A549 (cell line): ENCODE results near the gene C2orf72. TPM values are rescaled to one million over a fixed set of nuclear protein-coding genes. Genes with fewer than 3 reads are reported as not detected.

Source experiments
- ATAC-seq, 2 experiments: fragments of 200-7000 bp in 1 of 2; fragments of >200 bp in 1 of 2; cut with Nextera tagmentation in 1 of 2; cut with Tn5 transposase in 1 of 2; 3 replicates each; pipeline versions ENCODE4 v1.8.0 to v1.9.1; 2018 to 2020; ENCODE audit warnings: mild to moderate bottlenecking in 1 of 2, moderate library complexity in 1 of 2
- CTCF ChIA-PET: fragments of 300-600 bp; sonication (Branson Sonifier 250); formaldehyde crosslinking; extraction: SDS; loops from one replicate; lab custom pipeline; 2021; ENCODE audit warnings: antibody characterized with exemption, inconsistent platforms; lab: Yijun Ruan, JAX
- POLR2A ChIA-PET: fragments of 350-600 bp; formaldehyde crosslinking; extraction: SDS; loops from one replicate; lab custom pipeline; 2021; ENCODE audit warnings: antibody characterized with exemption, inconsistent platforms; lab: Yijun Ruan, JAX
- DNase-seq, 2 experiments: peaks; one replicate each; pipeline versions ENCODE4 v3.0.0 to v3.0.0-alpha.2; 2011 to 2016; ENCODE audit warnings: low read depth in 1 of 2, low spot score in 1 of 2
- FAIRE-seq: peaks from 2 replicates; lab custom pipeline; 2011; peaks lifted over from hg19 to GRCh38; lab: Jason Lieb, UNC
- H3K27ac ChIP-seq, 2 experiments: fragments of >200 bp; sonication (Bioruptor Twin); formaldehyde crosslinking; 3 replicates each; pipeline ENCODE4 v1.5.1; 2016 to 2017
- H3K4me1 ChIP-seq: fragments of >200 bp; sonication (Bioruptor Twin); formaldehyde crosslinking; 3 replicates; pipeline ENCODE4 v1.6.1; 2016
- H3K4me2 ChIP-seq: fragments of >200 bp; sonication (Bioruptor Twin); formaldehyde crosslinking; 3 replicates; pipeline ENCODE4 v1.6.1; 2016
- H3K4me3 ChIP-seq: fragments of >200 bp; sonication (Bioruptor Twin); formaldehyde crosslinking; 3 replicates; pipeline ENCODE4 v1.5.1; 2016
- H3K9me3 ChIP-seq: fragments of >200 bp; sonication (Bioruptor Twin); formaldehyde crosslinking; 3 replicates; pipeline ENCODE4 v1.6.1; 2016
- EP300 ChIP-seq, 2 experiments: fragments of >200 bp; sonication (Bioruptor Twin); formaldehyde crosslinking; IDR thresholded peaks; 2 replicates in 1 of 2; 3 replicates in 1 of 2; pipeline ENCODE4 v1.6.1; 2016 to 2017
- ESRRA ChIP-seq: fragments of 150-350 bp; IDR thresholded peaks from 2 replicates; pipeline ENCODE4 v1.6.1; 2014; ENCODE audit warnings: mild to moderate bottlenecking, low read length, borderline replicate concordance
- FOSB ChIP-seq: fragments of 250-450 bp; sonication (Bioruptor Pico); IDR thresholded peaks from 2 replicates; pipeline ENCODE4 v1.5.0; 2020; ENCODE audit warnings: mild to moderate bottlenecking, moderate library complexity
- HEYL ChIP-seq: fragments of 250-450 bp; sonication (Bioruptor Pico); IDR thresholded peaks from 2 replicates; pipeline ENCODE4 v1.8.0; 2021; ENCODE audit warnings: mild to moderate bottlenecking, moderate library complexity
- HOXA7 ChIP-seq: fragments of 250-450 bp; sonication (Bioruptor Pico); IDR thresholded peaks from 2 replicates; pipeline ENCODE4 v1.5.0; 2020; ENCODE audit warnings: mild to moderate bottlenecking, moderate library complexity
- HOXB13 ChIP-seq: fragments of 250-450 bp; sonication (Bioruptor Pico); IDR thresholded peaks from 2 replicates; pipeline ENCODE4 v1.5.0; 2020; ENCODE audit warnings: low read depth, mild to moderate bottlenecking, moderate library complexity
- JUNB ChIP-seq: fragments of >200 bp; sonication (Bioruptor Twin); formaldehyde crosslinking; IDR thresholded peaks from 2 replicates; pipeline ENCODE4 v1.6.1; 2016
- MAFK ChIP-seq: fragments of 450-650 bp; IDR thresholded peaks from 2 replicates; pipeline ENCODE4 v1.6.1; 2014; ENCODE audit not compliant: partially characterized antibody
- MAZ ChIP-seq: fragments of 150-350 bp; IDR thresholded peaks from 2 replicates; pipeline ENCODE4 v1.6.1; 2014; ENCODE audit warnings: antibody characterized with exemption, low read depth, low read length, borderline replicate concordance
- NFE2L2 ChIP-seq: fragments of 150-350 bp; conservative IDR thresholded peaks from 2 replicates; pipeline ENCODE4 v1.6.1; 2014; ENCODE audit warnings: low read length
- POLR2AphosphoS2 ChIP-seq: conservative IDR thresholded peaks from 2 replicates; pipeline ENCODE4 v1.6.1; 2012; ENCODE audit warnings: low read length, improper control_type of control experiment, inconsistent platforms
- RARB ChIP-seq: fragments of 250-450 bp; sonication (Bioruptor Pico); IDR thresholded peaks from 2 replicates; pipeline ENCODE4 v1.8.0; 2021; ENCODE audit warnings: mild to moderate bottlenecking, moderate library complexity
- RCOR1 ChIP-seq: fragments of 150-350 bp; IDR thresholded peaks from 2 replicates; pipeline ENCODE4 v1.6.1; 2014; ENCODE audit warnings: antibody characterized with exemption, low read length, low read depth
- RFX5 ChIP-seq: fragments of 450-650 bp; IDR thresholded peaks from 2 replicates; pipeline ENCODE4 v1.7.1; 2014; ENCODE audit warnings: antibody characterized with exemption, mild to moderate bottlenecking, moderate library complexity
- SREBF2 ChIP-seq: fragments of 450-650 bp; IDR thresholded peaks from 2 replicates; pipeline ENCODE4 v1.6.1; 2014; ENCODE audit warnings: mild to moderate bottlenecking, moderate library complexity
- TP53 ChIP-seq: fragments of 250-450 bp; sonication (Bioruptor Pico); IDR thresholded peaks from 2 replicates; pipeline ENCODE4 v1.5.0; 2021; ENCODE audit warnings: mild to moderate bottlenecking, moderate library complexity
- ZNF302 ChIP-seq: fragments of 250-450 bp; sonication (Bioruptor Pico); IDR thresholded peaks from 2 replicates; pipeline ENCODE4 v1.9.0; 2021; ENCODE audit warnings: inconsistent platforms, mild to moderate bottlenecking, moderate library complexity
- WGBS: methylation state at CpG from one replicate; pipeline ENCODE4 v1.1.6; 2017; ENCODE audit errors: missing lambda C conversion rate; 5-methylcytosine and 5-hydroxymethylcytosine counted together
- polyA plus RNA-seq, 4 experiments: library from polyadenylated mRNA; depleted of rRNA in 3 of 4; stranded (reverse); fragments of >200 nt; fragmentation: RNase III in 1 of 4; extraction: RNeasy Plus Mini Kit Qiagen cat#74134 plus additional on column Dnase treatment in 1 of 4; gene quantifications; 2 replicates in 3 of 4; 3 replicates in 1 of 4; pipeline ENCODE4 v1.2.3, GENCODE V29; 2011 to 2017
- TF ChIP-seq, protein P1 (sequence below): fragments of >200 bp; sonication (Bioruptor Twin); formaldehyde crosslinking; IDR thresholded peaks from 2 replicates; pipeline ENCODE4 v1.6.1; 2016
- TF ChIP-seq, protein P2 (sequence below): fragments of >200 bp; sonication (Bioruptor Twin); formaldehyde crosslinking; IDR thresholded peaks from 3 replicates; pipeline ENCODE4 v1.5.1; 2016
- TF ChIP-seq, protein P3 (sequence below): IDR thresholded peaks from 2 replicates; pipeline ENCODE4 v1.6.1; 2012

The C2orf72 gene
- polyA plus RNA-seq, 2 of the 4 experiments (the other 2 are of a cell fraction), result 4.9 to 7.4 TPM

DNA sequence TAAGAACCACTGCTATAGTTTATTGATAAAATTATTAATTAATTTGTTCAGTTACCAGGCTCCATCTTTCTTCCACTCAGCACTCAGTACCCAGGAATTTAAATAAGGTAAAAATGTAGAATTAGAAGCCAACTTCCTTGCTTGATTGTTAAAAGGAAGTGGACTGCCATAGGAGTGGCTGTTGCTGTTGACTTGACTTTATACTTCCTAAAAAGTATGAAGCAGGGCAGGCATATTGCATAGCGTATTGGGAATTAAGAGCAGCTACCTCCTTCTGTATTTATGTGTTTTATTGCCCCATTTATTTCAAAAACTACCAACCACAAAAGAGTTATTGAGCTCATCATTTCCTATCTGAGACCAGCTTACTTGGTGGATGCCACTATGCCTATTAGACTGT lies 47.2 kb downstream of the C2orf72 start (continued):
- TF ChIP-seq POLR2AphosphoS2, result no peak

DNA sequence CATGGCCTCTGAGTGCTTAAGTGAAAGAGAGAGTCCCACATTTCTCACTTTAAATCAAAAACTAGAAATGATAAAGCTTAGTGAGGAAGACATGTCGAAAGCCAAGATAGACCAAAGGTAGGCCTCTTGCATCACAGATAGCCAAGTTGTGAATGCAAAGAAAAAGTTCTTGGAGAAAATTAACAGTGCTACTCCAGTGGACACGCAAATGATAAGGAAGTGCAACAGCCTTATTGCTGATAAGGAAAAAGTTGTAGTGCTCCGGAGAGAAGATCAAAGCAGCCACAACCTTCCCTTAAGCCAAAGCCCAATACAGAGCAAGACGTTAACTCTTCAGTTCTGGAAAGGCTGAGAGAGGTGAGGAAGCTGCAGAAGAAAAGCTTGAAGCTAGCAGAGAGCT lies 51.4 kb downstream of the C2orf72 start:
- CTCF ChIA-PET, result interaction anchor here (0.6 to 1.6 kb wide), 2 partner anchors 15 to 36 kb away, joined by 3 read pairs; no protein-coding TSS in a partner anchor
- no peak for DNase-seq
- H3K9me3 ChIP-seq, result no peaks in the 10 kb centered on the region
- no peak overlapping the region for H3K4me2 ChIP-seq
- no peak overlapping the region for H3K27ac ChIP-seq
- no peak for ATAC-seq
- POLR2A ChIA-PET, result no interaction called here
- WGBS, result 92% methylated on average over 4 of the region's 4 CpGs
- no peaks in the 10 kb centered on the region for H3K4me1 ChIP-seq
- FAIRE-seq, result no peak
- no peak overlapping the region for H3K4me3 ChIP-seq
- TF ChIP-seq JUNB (no peak), SREBF2 (no peak), NFE2L2 (no peak)
- TF ChIP-seq, protein P1, sequence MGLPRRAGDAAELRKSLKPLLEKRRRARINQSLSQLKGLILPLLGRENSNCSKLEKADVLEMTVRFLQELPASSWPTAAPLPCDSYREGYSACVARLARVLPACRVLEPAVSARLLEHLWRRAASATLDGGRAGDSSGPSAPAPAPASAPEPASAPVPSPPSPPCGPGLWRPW, result no peak

DNA sequence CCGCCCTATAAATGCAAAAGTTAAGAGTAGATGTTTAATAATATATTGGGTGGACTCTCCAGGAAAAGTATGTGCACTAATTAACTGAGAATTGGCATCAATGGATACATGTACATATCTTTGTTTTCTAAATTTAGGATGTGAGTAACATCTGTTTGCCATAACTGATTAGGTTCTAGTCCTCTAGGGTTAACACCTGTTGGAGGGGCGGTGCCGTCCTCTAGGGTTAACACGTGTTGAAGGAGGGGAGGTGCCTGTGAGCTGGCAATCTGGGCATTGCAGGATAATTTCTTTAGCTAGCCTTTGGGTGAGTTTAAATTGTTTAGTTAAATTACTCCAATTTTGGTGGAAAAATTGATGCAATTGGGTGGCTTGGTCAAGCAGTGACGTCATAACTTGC lies 56.6 kb downstream of the C2orf72 start:
- Histone ChIP-seq H3K4me2 (no peak overlapping the region), H3K27ac (no peak overlapping the region), H3K9me3 (no peaks in the 10 kb centered on the region)
- no peak for DNase-seq
- FAIRE-seq, result no peak
- no peak for ATAC-seq
- TF ChIP-seq, protein P2, sequence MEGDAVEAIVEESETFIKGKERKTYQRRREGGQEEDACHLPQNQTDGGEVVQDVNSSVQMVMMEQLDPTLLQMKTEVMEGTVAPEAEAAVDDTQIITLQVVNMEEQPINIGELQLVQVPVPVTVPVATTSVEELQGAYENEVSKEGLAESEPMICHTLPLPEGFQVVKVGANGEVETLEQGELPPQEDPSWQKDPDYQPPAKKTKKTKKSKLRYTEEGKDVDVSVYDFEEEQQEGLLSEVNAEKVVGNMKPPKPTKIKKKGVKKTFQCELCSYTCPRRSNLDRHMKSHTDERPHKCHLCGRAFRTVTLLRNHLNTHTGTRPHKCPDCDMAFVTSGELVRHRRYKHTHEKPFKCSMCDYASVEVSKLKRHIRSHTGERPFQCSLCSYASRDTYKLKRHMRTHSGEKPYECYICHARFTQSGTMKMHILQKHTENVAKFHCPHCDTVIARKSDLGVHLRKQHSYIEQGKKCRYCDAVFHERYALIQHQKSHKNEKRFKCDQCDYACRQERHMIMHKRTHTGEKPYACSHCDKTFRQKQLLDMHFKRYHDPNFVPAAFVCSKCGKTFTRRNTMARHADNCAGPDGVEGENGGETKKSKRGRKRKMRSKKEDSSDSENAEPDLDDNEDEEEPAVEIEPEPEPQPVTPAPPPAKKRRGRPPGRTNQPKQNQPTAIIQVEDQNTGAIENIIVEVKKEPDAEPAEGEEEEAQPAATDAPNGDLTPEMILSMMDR, result no peak
- TF ChIP-seq POLR2AphosphoS2 (no peak), EP300 (IDR thresholded peaks at IDR 0.05) (no peak), HOXB13 (no peak), JUNB (no peak), MAFK (no peak), HEYL (CRISPR knock-in tag) (no peak), FOSB (CRISPR knock-in tag) (no peak), TP53 (CRISPR knock-in tag) (no peak), ESRRA (no peak), ZNF302 (no peak), RARB (CRISPR knock-in tag) (no peak), HOXA7 (CRISPR knock-in tag) (no peak), RFX5 (no peak), MAZ (no peak), RCOR1 (no peak)
- TF ChIP-seq, protein P3, sequence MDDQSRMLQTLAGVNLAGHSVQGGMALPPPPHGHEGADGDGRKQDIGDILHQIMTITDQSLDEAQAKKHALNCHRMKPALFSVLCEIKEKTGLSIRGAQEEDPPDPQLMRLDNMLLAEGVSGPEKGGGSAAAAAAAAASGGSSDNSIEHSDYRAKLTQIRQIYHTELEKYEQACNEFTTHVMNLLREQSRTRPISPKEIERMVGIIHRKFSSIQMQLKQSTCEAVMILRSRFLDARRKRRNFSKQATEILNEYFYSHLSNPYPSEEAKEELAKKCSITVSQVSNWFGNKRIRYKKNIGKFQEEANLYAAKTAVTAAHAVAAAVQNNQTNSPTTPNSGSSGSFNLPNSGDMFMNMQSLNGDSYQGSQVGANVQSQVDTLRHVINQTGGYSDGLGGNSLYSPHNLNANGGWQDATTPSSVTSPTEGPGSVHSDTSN, result no peak
- TF ChIP-seq, protein P1, result no peak
- TF ChIP-seq, all 56 proteins: peak for 0
- ChIA-PET POLR2A (no interaction called here), CTCF (interaction anchor here (3.0 kb wide), 1 partner anchor 10 kb away, joined by 17 read pairs; no protein-coding TSS in a partner anchor)
- 83% methylated on average over 5 of the region's 5 CpGs for WGBS
- Histone ChIP-seq H3K4me1 (no peaks in the 10 kb centered on the region), H3K4me3 (no peak overlapping the region)
